ENCODE data around the gene TSPOAP1.

GRCh38 chr17:58371300-58371950, 42.8 kb upstream of the TSPOAP1 start:
- TF ChIP-seq CTCF (IDR thresholded peaks at IDR 0.05; ENCODE audit: poor library complexity) (no peak), EZH2phosphoT487 (IDR thresholded peaks at IDR 0.05; ENCODE audit: low read depth, severe bottlenecking, unreplicated experiment) (no peak)

All from hepatocyte (in vitro differentiated cells).